MM.1S (cell line): ENCODE data around the gene EBF4.

ENCODE experiments used
- CTCF ChIP-seq: fragments of 300-600 bp; sonication (generic); IDR thresholded peaks from 2 replicates; pipeline ENCODE4 v1.5.1; 2016; ENCODE audit warnings: antibody characterized with exemption, low read length, mixed read lengths
- EZH2 ChIP-seq: fragments of 300-600 bp; sonication (generic); optimal IDR thresholded peaks from 2 replicates; pipeline ENCODE3; 2017; ENCODE audit warnings: low read depth, mild to moderate bottlenecking, antibody characterized with exemption, low read length, mixed read lengths
- EZH2phosphoT487 ChIP-seq: fragments of 300-600 bp; sonication (generic); IDR thresholded peaks from 2 replicates; pipeline ENCODE4 v1.6.1; 2018; ENCODE audit warnings: antibody characterized with exemption, low read length

- TF ChIP-seq CTCF (no peak), EZH2phosphoT487 (no peak), EZH2 (no peak)
These were observed 48.9 kb upstream of the EBF4 start for GRCh38 chr20:2643708-2644107.
